Esophagus mucosa (tissue), 1 donor: ENCODE data around the gene TMEM179. TPM values are rescaled to one million over a fixed set of nuclear protein-coding genes. Genes with fewer than 3 reads are reported as not detected.

Experiments
- ATAC-seq: fragments of 200-7000 bp; cut with Tn5 transposase; one replicate; pipeline ENCODE4 v1.9.1; 2020
- total RNA-seq: library from RNA; stranded (reverse); gene quantifications from one replicate; pipeline ENCODE4 v1.2.4, GENCODE V29; 2023
- donor health status: DM: yes; HTN: yes; CAD: no.

Gene TMEM179
- total RNA-seq, 1 donor from 2014 or later = not detected

- no peak for ATAC-seq
These were observed 6.3 kb downstream of the TMEM179 start for GRCh38 chr14:104598039-104598909.

- no peak for ATAC-seq
These were observed 7.0 kb downstream of the TMEM179 start for GRCh38 chr14:104597576-104597975.

DNA sequence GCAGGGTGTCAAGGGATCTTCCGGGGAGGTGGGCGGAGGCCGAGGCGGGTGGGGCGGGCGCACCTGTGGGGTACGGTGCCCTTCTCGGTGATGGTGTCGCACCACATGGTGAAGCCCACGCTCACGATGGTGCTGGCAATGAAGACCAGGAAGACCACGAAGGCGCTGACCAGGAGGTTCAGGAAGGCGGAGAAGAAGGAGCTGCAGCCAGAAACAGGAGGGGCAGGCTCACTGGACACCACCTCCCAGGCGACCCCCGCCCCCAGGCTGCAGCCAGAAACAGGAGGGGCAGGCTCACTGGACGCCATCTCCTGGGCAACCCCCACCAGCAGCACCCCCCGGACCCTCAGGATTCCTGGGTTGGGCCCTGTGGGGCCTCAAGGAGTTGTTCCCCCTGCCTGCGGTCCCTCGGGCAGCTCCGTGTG is 7.6 kb downstream of the TMEM179 start:
- no peak for ATAC-seq

- ATAC-seq = no peak
These were observed 8.1 kb downstream of the TMEM179 start for GRCh38 chr14:104596451-104596918.

DNA sequence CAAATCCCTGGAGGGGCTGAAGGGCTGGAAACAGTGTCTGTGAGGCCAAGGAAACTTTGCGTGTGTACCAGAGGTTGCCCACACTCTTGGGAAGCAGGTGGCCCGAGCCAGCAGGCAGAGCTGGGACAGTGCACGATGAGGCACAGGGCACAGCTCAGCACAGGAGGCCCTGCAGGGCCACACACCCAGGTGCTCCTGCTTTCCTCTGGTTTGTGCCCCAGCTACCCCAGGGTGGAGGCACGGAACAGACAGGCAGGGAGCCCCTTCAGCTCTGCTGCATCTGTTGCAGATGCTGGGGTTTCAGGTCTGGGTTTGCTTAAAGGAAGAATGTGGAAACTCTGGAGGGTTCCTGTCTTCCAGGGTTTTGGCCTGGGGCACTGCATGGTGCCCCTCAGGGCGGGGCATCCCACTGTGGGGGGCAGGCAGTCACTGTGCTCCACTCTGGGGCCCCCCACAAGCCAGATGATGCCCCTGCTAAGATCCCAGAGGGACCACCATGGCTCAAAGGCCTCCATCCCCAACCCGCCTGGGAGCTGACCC is 8.6 kb downstream of the TMEM179 start:
- no peak for ATAC-seq

DNA sequence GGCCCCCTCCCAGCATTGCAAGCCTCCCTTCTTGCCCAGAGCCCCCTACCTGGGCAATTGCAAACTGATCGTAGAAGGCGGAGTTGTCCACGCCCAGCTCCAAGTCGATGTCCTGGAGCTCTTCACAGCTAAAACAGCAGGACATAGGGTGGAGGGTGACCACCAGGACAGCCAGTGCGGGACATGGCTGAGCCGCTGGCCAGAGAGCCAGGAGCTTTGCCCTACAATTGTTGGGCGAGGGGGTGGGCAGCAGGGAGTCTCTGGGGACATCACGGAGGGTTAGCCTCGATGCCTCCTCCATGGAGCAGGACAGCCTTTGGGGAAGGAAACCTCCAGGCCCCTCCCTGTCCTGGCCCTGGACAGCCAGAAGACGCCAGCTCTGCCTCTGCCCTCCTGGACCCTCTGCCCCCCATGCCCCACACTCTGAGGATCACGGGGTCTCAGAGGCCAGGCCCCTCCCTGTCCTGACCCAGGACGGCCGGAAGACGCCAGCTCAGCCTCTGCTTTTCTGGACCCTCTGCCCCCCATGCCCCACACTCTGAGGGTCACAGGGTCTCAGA is 9.4 kb downstream of the TMEM179 start:
- ATAC-seq = no peak

DNA sequence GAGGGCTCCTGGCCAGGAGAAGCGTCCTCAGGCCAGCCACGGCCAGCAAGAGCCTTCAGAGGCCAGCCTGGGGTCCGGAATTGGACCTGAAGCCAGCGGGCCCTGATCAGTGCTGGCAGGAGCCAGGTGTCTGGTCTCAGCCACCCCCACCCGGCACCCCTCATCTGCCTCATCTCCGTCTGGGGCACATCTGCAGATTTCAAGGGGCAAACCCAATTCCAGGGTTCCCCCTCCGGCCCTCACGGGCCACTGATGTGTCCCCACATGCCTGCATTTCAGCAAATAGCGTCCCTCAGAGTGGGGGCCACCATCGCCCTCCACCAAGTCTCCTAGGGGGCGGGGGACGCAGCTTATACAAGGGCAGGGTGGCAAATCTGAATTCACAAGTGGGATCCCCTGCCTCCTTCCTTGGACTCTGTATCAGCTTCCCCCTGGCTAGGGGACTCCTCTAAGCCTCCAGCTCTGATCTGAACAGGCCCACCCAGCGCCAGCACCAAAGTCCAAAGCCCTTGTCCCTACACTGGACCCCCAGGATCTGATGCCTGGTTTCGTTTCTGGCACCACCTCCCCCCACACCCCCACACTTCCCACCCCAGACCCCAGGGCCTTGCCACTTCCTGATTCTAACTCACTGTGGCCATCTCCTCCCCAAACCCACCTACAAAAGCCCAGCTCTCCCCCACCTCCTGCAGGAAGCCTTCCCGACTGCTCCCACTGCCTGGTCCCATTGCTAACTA is 10.1 kb downstream of the TMEM179 start:
- ATAC-seq = no peak

DNA sequence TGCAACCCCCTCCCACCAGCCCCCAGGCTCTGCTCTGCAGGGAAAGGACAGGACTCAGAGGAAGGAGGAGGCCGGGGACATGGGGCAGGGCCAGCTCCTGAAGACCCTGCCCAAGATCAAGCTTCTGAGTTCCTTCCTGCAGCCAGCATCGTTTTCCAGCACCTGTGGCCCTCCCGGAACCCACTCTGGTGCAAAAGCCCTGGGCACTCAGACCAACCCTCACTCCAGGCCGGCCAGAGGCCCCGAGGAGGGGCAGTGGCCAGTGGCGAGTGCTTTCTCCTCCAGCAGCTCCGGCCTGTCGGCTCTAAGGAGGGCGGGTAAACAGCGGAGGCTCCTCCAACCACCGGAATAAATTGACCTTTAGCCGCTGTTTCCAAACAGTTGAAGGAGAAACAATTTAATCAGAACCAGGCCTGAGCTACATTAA is 10.8 kb downstream of the TMEM179 start:
- ATAC-seq = no peak

DNA sequence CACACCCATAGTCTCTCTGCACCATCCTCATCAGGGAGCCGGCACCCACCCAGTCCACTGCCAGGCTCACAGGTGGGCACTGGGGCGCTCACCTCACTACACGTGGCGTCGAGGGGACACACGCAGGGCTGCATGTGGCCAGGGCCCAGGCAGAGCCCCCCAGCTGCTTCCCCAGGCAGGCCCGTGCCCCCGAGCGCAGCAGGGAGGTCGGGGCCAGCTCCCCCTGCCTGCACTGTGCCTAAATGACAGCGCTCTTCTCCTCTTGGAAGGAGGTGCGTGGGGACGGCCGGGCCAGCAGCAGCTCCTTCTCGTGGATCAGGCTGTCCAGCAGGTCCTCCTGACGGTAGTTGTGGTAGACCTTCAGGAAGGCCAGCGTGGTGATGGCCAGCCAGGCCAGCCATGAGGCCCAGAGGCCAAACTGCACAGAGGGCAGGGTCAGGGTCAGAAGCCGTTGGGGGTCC is 11.3 kb downstream of the TMEM179 start:
- no peak for ATAC-seq

GRCh38 chr14:104592785-104593184 is 11.8 kb downstream of the TMEM179 start:
- no peak for ATAC-seq

- no peak for ATAC-seq
These were observed 12.3 kb downstream of the TMEM179 start for GRCh38 chr14:104592292-104592672.

DNA sequence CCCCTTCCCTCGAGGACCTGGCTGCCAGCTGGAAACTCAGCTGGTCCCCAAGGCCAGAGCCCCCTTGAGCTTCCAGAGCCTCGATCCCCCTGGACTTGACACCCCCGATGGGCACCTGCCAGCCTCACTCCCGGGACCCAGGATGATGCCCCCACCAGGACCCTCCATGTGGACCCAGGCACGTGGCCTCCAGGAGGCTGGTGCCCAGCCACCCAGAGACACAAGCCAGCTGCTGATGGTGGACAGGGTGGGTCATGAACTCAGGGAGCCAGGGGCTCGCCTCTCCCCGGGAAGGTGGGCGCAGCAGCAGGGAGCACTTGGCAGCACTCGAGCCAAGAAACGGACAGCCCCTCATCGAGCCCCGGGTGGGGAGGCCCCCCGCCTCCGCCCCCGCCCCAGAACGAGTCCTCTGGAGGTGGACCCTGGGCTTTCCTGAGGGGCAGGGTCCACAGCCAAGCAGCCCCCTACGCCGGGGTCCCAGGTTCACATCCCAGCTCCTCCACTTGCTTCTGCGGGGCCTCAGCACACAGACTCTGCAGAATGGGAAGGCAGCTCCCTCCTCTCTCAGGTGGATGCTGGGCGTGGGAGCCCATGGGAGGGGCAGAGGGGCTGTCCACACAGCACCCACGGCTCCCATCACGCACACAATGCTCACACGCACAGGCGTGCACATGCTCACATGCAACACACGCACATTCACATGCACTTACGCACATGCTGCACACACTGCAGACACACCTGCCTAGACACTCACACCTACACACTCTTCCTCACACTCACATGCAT is 12.9 kb downstream of the TMEM179 start:
- ATAC-seq = no peak

DNA sequence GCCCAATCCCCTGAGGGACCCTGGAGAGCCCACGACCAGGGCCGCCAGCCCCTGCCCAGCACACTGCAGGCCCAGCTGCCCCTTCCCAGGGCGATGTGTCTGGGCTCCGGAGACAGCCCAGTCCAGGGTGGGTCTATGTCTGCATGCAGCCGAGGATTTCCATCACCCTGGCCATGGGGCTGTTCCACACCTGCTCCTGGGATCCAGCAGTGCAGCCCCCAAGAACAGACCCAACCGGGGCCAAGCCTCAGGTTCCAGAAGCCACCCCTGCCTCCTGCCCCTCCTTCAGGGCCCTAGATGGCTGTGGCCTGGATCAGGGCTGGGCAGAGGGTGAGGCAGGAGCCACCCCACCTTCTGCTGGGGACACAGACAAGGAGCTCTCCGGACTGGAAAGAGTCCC is 13.5 kb downstream of the TMEM179 start:
- ATAC-seq = no peak

GRCh38 chr14:104590240-104590965 is 14.2 kb downstream of the TMEM179 start:
- ATAC-seq = no peak

- no peak for ATAC-seq
These were observed 15.0 kb downstream of the TMEM179 start for GRCh38 chr14:104589338-104590195.

GRCh38 chr14:104588066-104588857 is 16.3 kb downstream of the TMEM179 start:
- ATAC-seq = no peak

DNA sequence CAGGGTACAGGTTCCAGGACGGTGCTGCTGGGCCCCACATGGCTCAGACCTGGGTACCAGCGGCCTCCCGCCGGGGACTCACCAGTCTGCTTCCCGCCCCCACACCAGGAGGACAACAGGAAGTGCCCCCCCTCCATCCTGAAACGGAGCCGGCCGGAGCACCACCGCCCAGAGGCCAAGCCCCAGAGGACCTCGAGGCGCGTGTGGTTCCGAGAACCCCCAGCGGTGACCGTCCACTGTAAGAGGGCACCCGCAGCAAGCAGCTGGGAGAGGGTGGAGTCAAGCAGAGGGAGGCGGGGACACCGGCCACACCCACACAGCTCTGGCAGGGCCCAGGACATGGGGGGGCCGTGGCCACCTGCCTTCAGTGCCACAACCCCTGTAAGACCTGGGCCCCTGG is 16.9 kb downstream of the TMEM179 start:
- ATAC-seq = no peak

DNA sequence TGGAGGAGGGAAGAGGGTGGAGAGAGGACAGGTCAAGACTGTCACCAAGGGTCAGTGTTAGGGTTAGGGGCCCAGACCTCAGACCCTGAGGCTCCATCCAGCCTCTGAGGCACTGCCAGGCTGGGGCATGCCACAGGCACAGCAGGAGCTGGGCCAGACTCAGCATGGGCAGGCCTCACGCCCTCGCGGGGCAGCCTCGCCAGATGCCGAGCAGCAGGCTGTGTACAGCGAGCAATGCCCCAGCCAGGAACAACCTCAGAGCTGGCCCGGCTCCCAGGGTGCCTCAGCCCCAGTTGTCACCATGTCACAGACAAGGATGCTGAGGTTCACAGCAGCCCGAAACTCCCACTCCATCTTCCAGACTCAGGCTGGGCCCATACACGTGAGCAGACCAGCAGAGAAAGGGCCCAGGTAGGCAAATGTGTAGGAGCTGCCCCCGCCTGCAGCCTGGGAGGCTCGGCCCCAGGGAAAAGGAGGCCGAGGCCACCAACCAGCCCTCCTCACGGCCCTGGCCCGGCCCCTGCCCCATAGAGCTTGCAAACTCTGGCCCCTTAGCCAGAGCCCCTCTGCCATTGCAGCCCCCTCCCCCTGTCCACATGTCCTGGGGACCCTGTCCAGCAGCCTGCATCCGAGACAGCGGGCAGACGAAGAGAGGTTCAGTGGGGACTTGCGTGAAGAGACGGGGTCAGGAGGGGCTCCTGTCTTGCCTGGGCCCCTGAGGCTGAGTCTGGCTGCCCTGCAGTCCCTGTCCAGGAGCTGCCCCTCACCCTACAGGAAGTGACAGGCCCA is 17.5 kb downstream of the TMEM179 start:
- ATAC-seq = no peak
